ENCODE measurements around the gene ADAM29. TPM values are rescaled to one million over a fixed set of nuclear protein-coding genes. Genes with fewer than 3 reads are reported as not detected.

ADAM29 gene
- total RNA-seq, 1 experiment from 2014 or later, result not detected

DNA sequence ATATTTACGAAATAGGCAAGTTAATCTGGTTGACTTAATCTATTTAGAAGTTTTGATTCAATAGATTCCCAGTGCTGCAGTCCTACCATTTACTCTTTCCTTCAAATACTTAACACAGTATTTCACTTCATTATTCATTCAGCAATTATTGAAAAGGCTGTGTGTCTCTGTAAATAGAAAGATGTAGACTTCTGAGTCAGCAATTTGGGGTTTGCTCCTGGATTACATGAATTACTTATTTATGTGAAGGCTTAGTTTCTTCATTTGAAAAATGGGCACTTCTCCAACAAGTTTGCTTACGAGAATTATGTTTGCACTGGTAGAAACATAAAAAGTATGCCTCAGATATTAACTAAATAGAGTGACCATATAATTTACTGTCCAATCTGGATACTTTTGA is 17.4 kb downstream of the ADAM29 start:
- no peaks in the 10 kb centered on the region for H3K36me3 ChIP-seq (ENCODE audit: low read depth)
- ChIA-PET POLR2A (ENCODE audit: unreplicated experiment) (no interaction called here), CTCF (no interaction called here)
- no peak overlapping the region for H3K27ac ChIP-seq
- H3K4me1 ChIP-seq (replicated peaks; ENCODE audit: insufficient read depth), result no peaks in the 10 kb centered on the region
- H3K27me3 ChIP-seq (ENCODE audit: insufficient read depth, low read depth), result no peaks in the 10 kb centered on the region
- no peaks in the 10 kb centered on the region for H4K20me1 ChIP-seq (ENCODE audit: insufficient read depth)
- no peak overlapping the region for H3K4me3 ChIP-seq
- H3K4me2 ChIP-seq, result no peak overlapping the region
- TF ChIP-seq, protein P1, sequence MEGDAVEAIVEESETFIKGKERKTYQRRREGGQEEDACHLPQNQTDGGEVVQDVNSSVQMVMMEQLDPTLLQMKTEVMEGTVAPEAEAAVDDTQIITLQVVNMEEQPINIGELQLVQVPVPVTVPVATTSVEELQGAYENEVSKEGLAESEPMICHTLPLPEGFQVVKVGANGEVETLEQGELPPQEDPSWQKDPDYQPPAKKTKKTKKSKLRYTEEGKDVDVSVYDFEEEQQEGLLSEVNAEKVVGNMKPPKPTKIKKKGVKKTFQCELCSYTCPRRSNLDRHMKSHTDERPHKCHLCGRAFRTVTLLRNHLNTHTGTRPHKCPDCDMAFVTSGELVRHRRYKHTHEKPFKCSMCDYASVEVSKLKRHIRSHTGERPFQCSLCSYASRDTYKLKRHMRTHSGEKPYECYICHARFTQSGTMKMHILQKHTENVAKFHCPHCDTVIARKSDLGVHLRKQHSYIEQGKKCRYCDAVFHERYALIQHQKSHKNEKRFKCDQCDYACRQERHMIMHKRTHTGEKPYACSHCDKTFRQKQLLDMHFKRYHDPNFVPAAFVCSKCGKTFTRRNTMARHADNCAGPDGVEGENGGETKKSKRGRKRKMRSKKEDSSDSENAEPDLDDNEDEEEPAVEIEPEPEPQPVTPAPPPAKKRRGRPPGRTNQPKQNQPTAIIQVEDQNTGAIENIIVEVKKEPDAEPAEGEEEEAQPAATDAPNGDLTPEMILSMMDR (conservative IDR thresholded peaks at IDR 0.05), result no peak
- TF ChIP-seq EZH2 (IDR thresholded peaks at IDR 0.05; ENCODE audit: low read depth), result no peak
- no peak overlapping the region for H2AFZ ChIP-seq
- no peaks in the 10 kb centered on the region for H3K79me2 ChIP-seq (ENCODE audit: low read depth)
- no peaks in the 10 kb centered on the region for H3K9me2 ChIP-seq (ENCODE audit: insufficient read depth)
- BruUV-seq (replicated peaks), result no TSS peak
- no peak for DNase-seq
- no peaks in the 10 kb centered on the region for H3K9me3 ChIP-seq (ENCODE audit: insufficient read depth, low read depth)
- no peaks in the 10 kb centered on the region for H3F3A ChIP-seq (ENCODE audit: insufficient read depth, low read depth)
- intact Hi-C loops (cut with micrococcal nuclease; ENCODE audit: unreplicated experiment), result no loop called here

DNA sequence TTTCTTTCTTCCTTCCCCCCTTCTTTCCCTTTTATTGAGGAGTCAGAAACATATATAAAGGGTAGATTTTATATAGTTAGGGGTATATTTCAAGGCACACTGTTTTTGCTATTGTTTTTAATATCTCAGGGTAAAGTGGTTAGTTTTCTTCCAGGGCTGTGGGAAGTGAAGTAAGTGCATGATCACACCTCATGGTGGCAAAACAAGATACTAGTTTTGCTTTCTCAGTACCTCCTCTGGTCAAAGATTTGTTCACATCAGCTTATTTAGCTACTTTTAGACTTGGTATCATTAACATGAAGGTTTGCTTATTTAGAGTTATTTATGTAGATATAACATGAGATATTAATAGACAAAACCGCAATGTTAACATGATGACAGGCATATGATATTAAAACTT is 21.8 kb downstream of the ADAM29 start:
- Histone ChIP-seq H3F3A (ENCODE audit: insufficient read depth, low read depth) (no peaks in the 10 kb centered on the region), H3K36me3 (ENCODE audit: low read depth) (no peaks in the 10 kb centered on the region), H3K27me3 (ENCODE audit: insufficient read depth, low read depth) (no peaks in the 10 kb centered on the region), H3K79me2 (ENCODE audit: low read depth) (no peaks in the 10 kb centered on the region), H2AFZ (no peak overlapping the region), H3K9me2 (ENCODE audit: insufficient read depth) (no peaks in the 10 kb centered on the region), H3K4me2 (no peak overlapping the region), H3K4me1 (replicated peaks; ENCODE audit: insufficient read depth) (no peaks in the 10 kb centered on the region), H3K9me3 (ENCODE audit: insufficient read depth, low read depth) (no peaks in the 10 kb centered on the region), H3K4me3 (no peak overlapping the region), H4K20me1 (ENCODE audit: insufficient read depth) (no peaks in the 10 kb centered on the region), H3K27ac (no peak overlapping the region)
- intact Hi-C loops (cut with micrococcal nuclease; ENCODE audit: unreplicated experiment), result no loop called here
- TF ChIP-seq, protein P1 (conservative IDR thresholded peaks at IDR 0.05), result no peak
- TF ChIP-seq EZH2 (IDR thresholded peaks at IDR 0.05; ENCODE audit: low read depth), result no peak
- CTCF ChIA-PET, result no interaction called here
- no TSS peak for BruUV-seq (replicated peaks)
- DNase-seq, result no peak
- POLR2A ChIA-PET (ENCODE audit: unreplicated experiment), result no interaction called here

DNA sequence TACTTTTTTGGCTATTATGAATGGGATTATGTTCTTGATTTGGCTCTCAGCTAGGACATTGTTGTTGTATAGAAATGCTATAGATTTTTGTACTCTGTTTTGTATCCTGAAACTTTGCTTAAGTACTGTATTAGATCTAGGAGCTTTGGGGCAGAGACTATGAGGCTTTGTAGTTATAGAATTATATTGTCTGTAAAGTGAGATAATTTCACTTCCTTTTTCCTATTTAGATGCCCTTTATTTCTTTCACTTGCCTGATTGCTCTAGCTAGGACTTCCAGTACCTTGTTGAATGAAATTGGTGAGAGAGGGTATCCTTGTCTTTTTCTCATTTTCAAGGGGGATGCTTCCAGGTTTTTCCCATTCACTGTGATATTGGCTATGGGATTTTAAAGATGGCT is 28.1 kb downstream of the ADAM29 start:
- intact Hi-C loops (cut with micrococcal nuclease; ENCODE audit: unreplicated experiment), result no loop called here

More for the DNA sequence above, 28.1 kb downstream of the ADAM29 start:
- H2AFZ ChIP-seq, result no peak overlapping the region
- DNase-seq, result no peak
- no peaks in the 10 kb centered on the region for H3K9me3 ChIP-seq (ENCODE audit: insufficient read depth, low read depth)
- no peaks in the 10 kb centered on the region for H3K4me1 ChIP-seq (replicated peaks; ENCODE audit: insufficient read depth)
- no TSS peak for BruUV-seq (replicated peaks)
- no peak overlapping the region for H3K27ac ChIP-seq
- no peaks in the 10 kb centered on the region for H4K20me1 ChIP-seq (ENCODE audit: insufficient read depth)
- ChIA-PET CTCF (no interaction called here), POLR2A (ENCODE audit: unreplicated experiment) (no interaction called here)
- H3K4me3 ChIP-seq, result no peak overlapping the region
- H3K4me2 ChIP-seq, result no peak overlapping the region
- H3K36me3 ChIP-seq (ENCODE audit: low read depth), result no peaks in the 10 kb centered on the region
- H3K9me2 ChIP-seq (ENCODE audit: insufficient read depth), result no peaks in the 10 kb centered on the region
- H3K79me2 ChIP-seq (ENCODE audit: low read depth), result no peaks in the 10 kb centered on the region
- TF ChIP-seq EZH2 (IDR thresholded peaks at IDR 0.05; ENCODE audit: low read depth), result no peak
- TF ChIP-seq, protein P1 (conservative IDR thresholded peaks at IDR 0.05), result no peak
- no peaks in the 10 kb centered on the region for H3F3A ChIP-seq (ENCODE audit: insufficient read depth, low read depth)
- no peaks in the 10 kb centered on the region for H3K27me3 ChIP-seq (ENCODE audit: insufficient read depth, low read depth)

Data from PC-9 (cell line).